CD4-positive, alpha-beta T cell treated with Interleukin-10 for 1 hour (primary cell): Measurements from ENCODE around the gene ITGA3.
"Not testable (repeated sequence)": the region's sequence is repeated elsewhere in the genome, so short reads cannot be mapped to it uniquely, and the experiment has no call there.

Experiments
- DNase-seq: peaks from one replicate; pipeline ENCODE4 v3.0.0-alpha.2; 2020

Gene ITGA3

DNA sequence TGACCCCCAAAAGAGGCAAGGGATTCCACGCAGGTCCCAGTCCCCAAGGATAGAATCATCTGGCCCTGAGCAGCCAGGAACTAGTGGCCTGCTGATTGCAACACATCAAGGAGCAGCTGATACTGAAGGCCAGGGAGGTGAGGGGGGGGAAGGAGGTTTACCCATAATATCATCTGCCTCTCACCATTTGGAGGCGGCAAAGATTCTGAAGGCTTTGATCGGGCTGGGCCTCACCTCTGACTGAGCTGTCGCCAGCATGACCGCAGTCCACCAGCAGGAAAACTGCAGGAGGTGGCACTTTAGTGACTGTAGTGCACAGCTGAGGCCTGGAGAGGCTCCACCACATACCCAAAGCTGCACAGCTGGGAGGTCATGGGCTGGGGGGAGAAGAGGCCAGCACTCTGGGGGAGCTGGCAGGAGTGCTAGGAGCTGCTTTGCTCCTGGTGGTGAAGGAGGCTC is 20.5 kb upstream of the ITGA3 start:
- no peak for DNase-seq

DNA sequence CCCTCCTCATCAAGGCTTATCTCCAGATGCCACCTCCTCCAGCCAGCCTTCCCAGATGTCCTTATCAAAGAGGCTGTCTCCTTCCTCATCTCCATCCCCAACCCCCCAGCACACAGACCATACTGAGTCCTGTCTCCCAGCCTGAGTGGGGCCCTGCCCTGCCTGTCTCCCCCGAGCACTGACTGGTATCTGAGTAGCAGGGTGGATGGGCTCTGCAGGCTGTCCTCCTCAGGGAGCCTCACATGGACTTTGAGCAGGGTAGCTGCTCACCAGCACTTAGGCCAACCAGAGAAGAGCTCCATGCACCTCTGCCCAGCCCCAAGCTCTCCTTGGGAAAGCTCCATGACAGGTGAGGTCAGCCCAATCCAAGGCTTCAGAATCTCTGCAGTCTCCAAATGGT is 20.0 kb upstream of the ITGA3 start:
- no peak for DNase-seq

DNA sequence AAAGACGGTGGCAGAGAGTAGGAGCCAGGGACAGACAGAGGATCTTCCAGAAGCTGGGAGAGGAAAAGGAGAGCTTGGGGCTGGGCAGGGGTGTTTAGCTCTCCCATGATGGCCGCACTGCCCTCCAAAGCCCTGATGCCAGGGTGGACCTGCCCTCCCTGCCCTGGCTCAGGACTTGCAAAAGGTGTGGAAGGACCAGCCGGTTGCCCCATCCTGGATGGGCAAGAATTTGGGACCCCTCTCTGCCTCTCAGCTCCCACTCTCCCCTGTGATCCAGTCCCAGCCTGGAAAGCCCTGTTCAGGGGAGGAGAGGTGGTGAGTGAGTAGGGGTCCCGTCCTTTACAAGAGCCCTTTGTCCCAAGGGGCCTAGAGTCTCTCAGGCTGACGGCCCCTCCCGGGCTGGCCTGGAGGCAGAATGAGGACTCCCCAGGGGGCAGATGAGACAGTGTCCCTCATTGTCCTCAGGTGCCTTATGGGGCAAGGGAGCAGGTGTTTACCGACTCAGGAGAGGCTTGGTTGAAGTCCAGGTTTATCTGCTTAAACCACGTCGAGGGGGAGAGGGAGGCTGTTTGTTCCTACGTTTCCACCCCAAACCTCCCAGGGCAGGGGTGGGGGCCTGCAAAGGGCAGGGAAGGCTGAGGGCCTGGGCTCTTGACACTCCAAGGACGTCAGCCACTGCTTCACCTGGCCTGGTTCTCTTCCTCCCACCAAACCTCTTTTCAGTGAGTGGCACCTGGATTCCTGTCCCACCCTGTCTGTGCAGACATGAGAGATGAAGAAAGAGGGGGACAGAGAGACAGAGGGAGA is 19.3 kb upstream of the ITGA3 start:
- no peak for DNase-seq

- DNase-seq = no peak
Measured at GRCh38 chr17:50037321-50038107, 18.4 kb upstream of the ITGA3 start.

GRCh38 chr17:50039058-50039457 is 16.9 kb upstream of the ITGA3 start:
- no peak for DNase-seq

DNA sequence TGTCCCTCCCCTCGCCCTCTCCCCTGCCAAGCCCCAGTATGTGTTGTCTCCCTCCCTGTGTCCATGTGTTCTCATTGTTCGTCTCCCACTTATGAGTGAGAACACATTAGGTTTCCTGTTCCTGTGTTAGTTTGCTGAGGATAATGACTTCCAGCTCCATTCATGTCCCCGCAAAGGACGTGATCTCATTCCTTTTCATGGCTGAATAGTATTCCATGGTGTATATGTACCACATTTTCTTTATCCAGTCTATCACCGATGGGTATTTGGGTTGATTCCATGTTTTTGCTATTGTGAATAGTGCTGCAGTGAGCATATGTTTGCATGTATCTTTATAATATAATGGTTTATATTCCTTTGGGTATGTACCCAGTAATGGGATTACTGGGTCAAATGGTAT is 15.4 kb upstream of the ITGA3 start:
- DNase-seq = not testable (repeated sequence)

DNA sequence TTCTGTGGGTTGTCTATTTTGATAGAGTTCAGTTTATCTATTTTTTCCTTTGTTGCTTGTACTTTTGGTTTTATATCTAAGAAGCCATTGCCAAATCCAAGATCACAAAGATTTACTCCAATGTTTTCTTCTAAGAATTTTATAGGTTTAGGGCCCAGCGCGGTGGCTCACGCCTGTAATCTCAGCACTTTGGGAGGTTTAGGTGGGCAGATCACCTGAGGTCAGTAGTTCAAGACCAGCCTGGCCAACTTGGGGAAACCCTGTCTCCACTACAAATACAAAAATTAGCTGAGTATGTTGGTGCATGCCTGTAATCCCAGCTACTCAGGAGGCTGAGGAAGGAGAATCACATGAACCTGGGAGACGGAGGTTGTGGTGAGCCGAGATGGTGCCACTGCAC is 13.7 kb upstream of the ITGA3 start:
- no peak for DNase-seq

- DNase-seq = no peak
Measured at GRCh38 chr17:50043290-50044148, 12.4 kb upstream of the ITGA3 start.

DNA sequence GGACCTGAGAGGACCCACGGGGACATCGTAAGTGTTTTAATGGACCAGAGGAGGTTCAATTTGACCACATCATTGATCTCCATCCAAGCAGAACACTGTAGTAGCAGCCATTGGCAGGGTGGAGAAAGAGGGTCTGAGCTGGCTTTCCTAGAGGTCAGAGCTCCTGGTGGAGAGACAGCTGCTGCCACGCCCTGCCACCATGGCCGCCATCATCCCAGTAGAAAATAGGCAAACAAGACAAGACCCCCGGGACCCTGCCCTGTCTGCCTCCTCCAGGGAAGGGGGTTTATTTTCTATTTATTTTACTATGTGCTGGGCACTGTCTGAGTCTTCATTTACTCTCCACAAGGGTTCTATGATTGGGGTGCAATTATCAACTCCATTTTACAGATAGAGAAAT is 11.4 kb upstream of the ITGA3 start:
- DNase-seq = no peak

GRCh38 chr17:50045154-50045553 is 10.8 kb upstream of the ITGA3 start:
- no peak for DNase-seq

DNA sequence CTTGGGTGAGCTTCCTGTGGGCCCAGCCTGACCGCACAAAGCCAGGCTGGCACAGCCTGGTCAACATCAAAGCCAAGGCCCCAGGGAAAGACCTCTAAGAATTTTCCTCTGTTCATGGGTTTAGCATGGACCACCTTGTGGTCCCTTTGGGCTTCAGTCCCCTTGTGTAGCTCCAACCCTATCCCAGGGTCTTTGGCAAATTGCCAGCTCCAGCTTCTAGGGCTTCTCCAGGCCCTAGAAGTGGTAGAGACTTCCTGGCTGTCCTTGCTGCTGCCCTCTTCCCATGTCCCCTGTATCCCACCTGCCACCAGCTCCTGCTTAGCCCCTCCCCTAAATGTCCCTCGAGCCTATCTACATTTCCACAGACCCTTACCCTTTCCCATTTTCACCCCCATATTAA is 9.7 kb upstream of the ITGA3 start:
- no peak for DNase-seq

DNA sequence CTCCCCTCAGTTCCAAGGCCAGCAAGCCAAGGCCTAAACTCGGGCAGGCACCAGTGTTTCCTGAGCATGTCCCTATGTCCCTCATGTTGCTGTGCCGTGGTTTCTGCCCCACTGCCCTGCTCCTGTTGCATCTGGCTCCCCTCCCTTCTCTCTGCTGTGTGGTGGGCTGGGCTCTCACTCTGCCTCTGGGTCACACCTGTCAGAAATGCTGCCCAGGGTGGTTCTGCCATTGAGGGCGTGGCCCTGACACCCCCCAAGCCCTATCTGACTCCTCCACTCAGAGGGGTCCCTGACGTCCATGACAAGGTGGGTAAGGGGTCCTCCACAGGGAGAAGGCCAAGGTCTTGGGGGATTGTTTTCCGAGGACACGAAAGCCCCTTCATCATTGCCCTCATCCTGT is 9.2 kb upstream of the ITGA3 start:
- no peak for DNase-seq

GRCh38 chr17:50047083-50047482 is 8.8 kb upstream of the ITGA3 start:
- no peak for DNase-seq

GRCh38 chr17:50047488-50048126 is 8.3 kb upstream of the ITGA3 start:
- DNase-seq = no peak

DNA sequence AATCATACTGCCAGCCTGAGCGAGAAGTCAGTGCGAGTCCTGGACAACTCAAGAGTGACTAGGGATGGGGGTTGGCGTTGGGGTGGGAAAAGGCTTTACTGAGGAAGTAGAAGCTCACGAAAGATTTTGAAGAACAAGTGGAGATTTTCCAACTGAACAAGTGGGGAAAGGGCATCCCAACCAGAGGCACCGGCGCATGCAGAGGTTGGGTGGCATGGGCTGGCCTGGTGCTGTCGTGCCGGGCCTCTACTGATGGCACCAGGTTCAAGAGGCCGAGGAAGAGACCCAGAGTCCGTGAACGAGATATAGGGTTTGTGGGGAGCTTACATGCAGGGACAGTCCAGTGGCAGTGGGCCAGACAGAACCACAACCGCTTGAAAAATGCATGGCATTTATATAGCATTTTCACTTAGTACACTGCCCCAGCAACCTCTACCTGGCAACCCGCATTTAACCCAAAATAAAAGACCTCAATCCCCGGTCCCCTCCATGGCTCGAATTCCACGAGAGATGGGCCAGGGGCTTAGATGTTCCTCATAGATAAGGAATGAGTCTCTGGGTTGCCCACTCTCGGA is 7.7 kb upstream of the ITGA3 start:
- DNase-seq = no peak

DNA sequence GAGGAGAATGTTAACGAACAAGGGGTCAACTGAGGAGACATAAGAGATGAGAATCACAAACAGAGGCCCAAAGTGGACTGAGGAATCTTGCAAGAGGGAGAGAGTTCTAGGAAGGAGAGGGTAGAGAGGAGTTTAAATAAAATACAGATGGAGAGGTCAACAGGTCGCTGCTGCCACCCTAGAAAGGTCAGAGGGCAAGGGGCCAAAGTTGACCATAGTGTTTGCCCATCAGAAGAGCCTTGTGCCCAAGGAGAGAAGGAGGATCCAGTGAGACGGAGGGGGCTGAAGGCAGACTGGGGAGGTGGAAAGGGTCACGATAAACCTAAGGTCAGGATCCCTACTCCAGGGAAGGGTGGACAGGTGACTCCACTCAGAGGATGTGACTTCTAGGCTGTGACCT is 6.9 kb upstream of the ITGA3 start:
- no peak for DNase-seq

- no peak for DNase-seq
Measured at GRCh38 chr17:50049636-50050035, 6.3 kb upstream of the ITGA3 start.

- no peak for DNase-seq
Measured at GRCh38 chr17:50050431-50051032, 5.4 kb upstream of the ITGA3 start.

GRCh38 chr17:50051082-50051576 is 4.8 kb upstream of the ITGA3 start:
- DNase-seq = no peak

- DNase-seq = no peak
Measured at GRCh38 chr17:50051606-50052005, 4.3 kb upstream of the ITGA3 start.

GRCh38 chr17:50052241-50052796 is 3.6 kb upstream of the ITGA3 start:
- DNase-seq = no peak
